ENCODE data around the gene SHOC2.

The SHOC2 gene

DNA sequence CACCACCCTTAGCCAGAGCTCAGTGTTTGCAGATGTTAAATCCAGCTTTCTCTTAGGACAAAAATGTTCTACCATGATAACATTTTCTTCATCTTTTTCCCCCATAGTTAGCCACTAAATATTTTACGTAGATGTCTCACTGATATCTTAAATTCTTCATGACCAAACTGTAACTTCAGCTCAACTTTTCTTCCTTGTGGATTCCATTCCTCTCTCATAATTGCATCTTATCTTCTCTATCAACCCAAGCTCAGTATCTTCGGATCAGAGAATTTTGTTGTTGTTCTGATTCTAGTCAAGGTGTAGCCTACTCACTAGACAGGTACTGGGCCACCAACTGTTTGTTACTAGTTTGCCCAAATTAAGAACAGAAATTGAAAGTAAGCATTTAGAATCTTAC lies 60.2 kb downstream of the SHOC2 start:
- in situ Hi-C loops (cut with MboI; ENCODE audit: low sequenced_read_pairs): no loop called here

DNA sequence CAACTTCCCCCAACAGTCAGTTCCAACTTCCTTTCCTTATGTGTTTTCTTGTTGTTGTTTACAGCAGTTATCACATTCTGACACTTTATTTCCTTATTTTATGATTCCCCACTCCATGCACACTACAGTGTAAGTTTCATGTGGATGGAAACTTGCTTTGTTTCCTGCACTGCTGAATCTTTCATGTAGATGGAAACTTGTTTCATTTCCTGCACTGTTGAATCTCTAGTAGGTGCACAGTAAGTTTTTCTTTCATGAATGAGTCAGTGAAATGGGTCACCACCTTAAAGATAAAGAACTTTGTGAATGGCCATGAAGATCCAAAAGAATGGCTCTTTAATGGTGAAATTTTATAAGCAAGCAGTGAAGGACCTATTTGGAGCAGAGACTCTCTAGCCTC lies 61.4 kb downstream of the SHOC2 start:
- in situ Hi-C loops (cut with MboI; ENCODE audit: low sequenced_read_pairs): no loop called here

DNA sequence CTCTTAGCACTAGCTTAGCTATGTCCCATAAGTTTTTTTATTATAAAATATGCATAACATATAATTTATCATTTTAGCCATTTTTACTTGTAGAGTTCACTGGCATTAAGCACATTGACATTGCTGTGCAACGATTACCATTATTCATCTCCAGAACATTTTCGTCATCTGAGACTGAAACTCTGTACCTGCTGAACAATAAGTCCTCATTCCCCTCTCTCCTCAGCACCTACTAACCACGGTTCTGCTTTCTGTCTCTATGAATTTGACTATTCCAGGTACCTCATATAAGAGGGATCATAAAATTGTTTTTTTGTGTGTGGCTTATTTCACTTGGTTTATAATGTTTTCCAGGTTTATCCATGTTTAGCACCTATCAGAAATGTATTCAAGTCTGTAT lies 64.1 kb downstream of the SHOC2 start:
- in situ Hi-C loops (cut with MboI; ENCODE audit: low sequenced_read_pairs): no loop called here

DNA sequence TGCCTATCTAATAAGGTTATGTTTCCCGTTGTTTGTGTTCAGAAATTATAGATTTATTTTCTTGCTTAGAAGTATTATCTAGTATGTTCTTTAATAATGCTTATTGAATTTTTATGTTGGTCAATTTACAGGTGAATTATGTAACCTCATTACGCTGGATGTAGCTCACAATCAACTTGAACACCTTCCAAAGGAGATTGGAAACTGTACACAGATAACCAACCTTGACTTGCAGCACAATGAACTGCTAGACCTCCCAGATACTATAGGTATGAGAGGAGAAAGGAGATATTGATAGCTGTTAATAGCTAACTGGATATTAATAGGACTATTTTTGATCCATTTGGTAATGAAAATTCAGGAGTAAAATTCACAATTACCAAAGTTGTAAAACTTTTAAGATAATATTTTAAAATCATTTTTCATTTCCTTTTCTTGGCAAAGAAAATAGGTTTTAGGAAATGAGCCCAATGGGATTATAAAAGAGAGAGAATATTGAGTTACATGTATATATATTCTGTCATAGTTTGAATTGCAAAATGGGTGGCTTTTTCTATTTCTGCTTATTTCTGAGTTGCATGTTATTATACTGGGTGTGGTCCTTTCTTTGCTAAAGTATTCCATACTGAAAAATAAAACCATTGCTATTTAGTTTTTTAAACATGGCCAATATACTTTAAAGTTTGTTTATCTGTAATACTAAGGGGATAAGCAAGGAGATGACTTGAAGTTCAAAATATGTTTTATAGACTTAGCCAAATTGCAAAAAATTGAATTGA lies 66.3 kb downstream of the SHOC2 start:
- in situ Hi-C loops (cut with MboI; ENCODE audit: low sequenced_read_pairs): no loop called here

GRCh38 chr10:110989016-110989415 lies 69.6 kb downstream of the SHOC2 start:
- in situ Hi-C loops (cut with MboI; ENCODE audit: low sequenced_read_pairs): no loop called here

- in situ Hi-C loops (cut with MboI; ENCODE audit: low sequenced_read_pairs): no loop called here
These were observed 72.8 kb downstream of the SHOC2 start for GRCh38 chr10:110992006-110992800.

DNA sequence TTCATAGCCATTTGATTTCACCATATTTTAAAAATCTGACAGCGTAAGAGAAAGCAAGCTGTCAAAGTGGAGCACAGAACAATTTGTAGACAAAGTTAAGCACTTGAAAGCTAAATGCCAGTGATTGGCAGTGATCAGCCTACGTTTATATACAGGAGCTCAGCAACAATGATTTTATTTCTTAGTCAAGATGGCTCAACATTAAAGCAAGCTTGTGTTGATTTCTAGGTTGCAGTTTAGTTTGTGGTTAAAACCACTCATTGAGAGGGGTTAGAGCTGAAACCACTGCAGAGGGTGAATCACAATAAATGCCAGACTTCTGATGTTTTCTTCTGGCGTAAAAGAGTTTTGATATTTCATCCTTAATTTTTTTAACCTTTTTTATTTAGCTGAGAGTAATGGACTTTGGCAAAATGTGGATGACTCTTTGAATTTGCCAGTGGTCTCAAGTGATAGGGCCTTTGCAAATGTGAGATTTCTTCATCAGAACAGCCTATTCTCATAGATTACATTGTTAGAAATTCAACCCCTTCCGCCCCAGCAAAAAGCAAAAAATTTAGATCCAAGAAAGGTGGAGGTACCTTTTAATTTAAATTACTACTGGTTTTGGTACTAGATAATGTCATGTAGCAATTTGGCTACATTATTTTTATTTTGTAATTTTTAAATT lies 73.8 kb downstream of the SHOC2 start:
- in situ Hi-C loops (cut with MboI; ENCODE audit: low sequenced_read_pairs): no loop called here

- in situ Hi-C loops (cut with MboI; ENCODE audit: low sequenced_read_pairs): no loop called here
These were observed 75.1 kb downstream of the SHOC2 start for GRCh38 chr10:110994406-110995086.

- in situ Hi-C loops (cut with MboI; ENCODE audit: low sequenced_read_pairs): no loop called here
These were observed 75.9 kb downstream of the SHOC2 start for GRCh38 chr10:110995301-110995700.

DNA sequence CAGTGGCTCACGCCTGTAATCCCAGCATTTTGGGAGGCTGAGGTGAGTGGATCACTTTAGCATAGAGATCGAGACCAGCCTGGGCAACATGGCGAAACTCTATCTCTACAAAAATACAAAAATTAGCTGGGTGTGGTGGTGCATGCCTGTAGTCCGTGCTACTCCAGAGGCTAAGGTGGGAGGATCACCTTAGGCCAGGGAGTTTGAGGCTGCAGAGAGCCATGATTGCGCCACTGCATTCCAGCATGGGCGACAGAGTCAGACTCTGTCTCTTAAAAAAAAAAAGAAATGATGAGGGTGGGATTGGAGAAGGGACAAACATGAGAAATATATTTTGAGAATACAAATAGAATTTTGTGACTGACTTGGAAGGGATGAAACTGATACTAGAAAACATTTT lies 76.9 kb downstream of the SHOC2 start:
- in situ Hi-C loops (cut with MboI; ENCODE audit: low sequenced_read_pairs): no loop called here

DNA sequence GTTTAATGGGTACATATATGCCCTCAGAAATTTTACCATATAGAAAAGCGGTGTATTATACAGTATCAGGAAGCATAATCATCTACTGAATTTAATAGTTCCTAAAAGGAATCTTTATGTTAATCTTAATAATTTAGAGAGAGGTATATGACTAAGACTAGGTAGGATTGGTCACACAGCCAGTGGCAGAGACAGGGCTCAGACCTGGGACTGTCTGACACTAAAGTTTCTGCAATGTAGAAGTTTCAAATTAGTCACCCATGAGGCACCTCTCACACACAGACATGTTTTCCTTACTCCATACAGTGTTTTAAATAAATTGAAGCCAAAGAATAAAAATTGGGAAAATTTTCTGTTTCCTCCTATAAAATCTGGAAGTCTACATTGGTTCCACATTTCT lies 84.6 kb downstream of the SHOC2 start:
- in situ Hi-C loops (cut with MboI; ENCODE audit: low sequenced_read_pairs): no loop called here

GRCh38 chr10:111007486-111007885 lies 88.1 kb downstream of the SHOC2 start:
- in situ Hi-C loops (cut with MboI; ENCODE audit: low sequenced_read_pairs): no loop called here

GRCh38 chr10:111015181-111015580 lies 95.8 kb downstream of the SHOC2 start:
- in situ Hi-C loops (cut with MboI; ENCODE audit: low sequenced_read_pairs): no loop called here

DNA sequence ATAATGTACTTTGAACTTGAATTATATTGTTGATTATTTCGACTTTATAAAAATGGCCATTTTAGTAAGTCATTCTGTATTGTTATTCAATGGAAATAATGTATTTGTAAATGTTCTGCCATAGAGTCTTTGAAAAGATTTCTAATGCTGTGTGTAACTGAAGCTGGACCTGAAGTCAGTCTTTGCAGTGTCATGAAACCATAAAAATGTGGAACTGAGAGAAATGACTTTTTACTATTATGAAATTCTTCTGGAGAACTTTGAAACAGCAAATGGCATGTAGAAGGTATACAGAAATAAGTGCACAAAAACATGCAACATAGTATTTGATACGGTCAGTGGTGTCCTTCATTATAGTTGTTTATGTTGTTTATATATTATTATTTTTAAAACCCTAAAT lies 97.7 kb downstream of the SHOC2 start:
- in situ Hi-C loops (cut with MboI; ENCODE audit: low sequenced_read_pairs): no loop called here

GRCh38 chr10:111018021-111018420 lies 98.6 kb downstream of the SHOC2 start:
- in situ Hi-C loops (cut with MboI; ENCODE audit: low sequenced_read_pairs): no loop called here

GRCh38 chr10:111023060-111023459 lies 103.7 kb downstream of the SHOC2 start:
- in situ Hi-C loops (cut with MboI; ENCODE audit: low sequenced_read_pairs): no loop called here

DNA sequence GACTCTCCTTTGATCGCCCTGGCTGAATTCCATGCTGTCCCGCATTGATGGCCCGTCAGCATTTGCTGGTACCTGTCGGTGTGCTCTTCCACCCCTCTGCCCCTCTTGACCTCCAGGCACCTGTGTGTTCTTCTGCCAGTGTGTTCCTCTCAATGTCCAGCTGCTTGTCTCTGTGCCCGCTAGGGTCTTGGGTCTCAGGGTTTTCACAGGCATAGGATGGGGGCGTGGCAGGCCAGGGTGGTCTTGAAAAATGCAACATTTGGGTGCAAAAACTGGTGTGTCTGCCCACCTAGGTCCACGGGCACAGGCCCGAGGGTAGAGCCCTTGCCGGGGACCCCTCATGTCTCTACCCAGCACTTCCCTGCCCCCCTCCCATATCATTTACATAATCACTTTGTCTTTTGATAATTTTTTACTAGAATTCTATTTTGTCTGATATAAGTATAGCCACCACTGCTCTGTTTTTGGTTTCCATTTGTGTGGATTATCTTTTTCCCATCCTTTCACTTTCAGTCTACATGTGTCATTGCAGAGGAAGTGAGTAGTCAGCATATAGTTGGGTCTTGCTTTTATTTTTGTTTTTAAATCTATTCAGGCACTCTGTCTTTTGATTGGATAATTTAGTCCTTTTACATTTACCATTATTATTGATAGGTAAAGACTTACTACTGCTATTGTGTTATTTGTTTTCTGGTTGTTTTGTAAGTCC lies 110.8 kb downstream of the SHOC2 start:
- in situ Hi-C loops (cut with MboI; ENCODE audit: low sequenced_read_pairs): no loop called here

- in situ Hi-C loops (cut with MboI; ENCODE audit: low sequenced_read_pairs): no loop called here
These were observed 115.3 kb downstream of the SHOC2 start for GRCh38 chr10:111034598-111035310.

- in situ Hi-C loops (cut with MboI; ENCODE audit: low sequenced_read_pairs): no loop called here
These were observed 116.1 kb downstream of the SHOC2 start for GRCh38 chr10:111035542-111035941.

DNA sequence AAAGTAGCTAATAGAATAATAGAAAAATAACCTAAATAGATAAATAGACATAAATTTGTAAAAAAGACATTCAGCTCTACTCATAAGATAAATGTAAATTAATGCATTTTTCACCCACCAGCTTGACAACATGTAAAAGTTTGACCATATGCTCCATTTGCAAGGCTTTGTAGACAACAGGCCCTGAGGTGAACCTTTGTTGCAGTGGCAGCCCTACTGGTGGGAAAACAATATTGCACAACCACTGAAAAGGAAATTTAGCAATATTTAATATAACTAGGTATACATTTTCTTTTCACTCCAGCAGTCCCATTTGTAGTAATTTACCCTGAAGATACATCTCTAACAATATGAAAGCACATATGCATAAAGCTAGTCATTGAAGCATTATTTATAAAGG lies 118.5 kb downstream of the SHOC2 start:
- in situ Hi-C loops (cut with MboI; ENCODE audit: low sequenced_read_pairs): no loop called here

Measured in HL-60/S4 treated with phorbol 12-myristate 13-acetate at 8.2 ng/mL for 4 days and 3 days (cell line).